ENCODE measurements around the gene CNOT6L.
"Not testable (repeated sequence)": the region's sequence is repeated elsewhere in the genome, so short reads cannot be mapped to it uniquely, and the experiment has no call there.

Gene CNOT6L

GRCh38 chr4:77818602-77819403 lies at the start of gene CNOT6L:
Gene CNOT6L (minus strand): TSS chr4:77819368. CDS start chr4:77819308, 60 bp downstream.
- no peak for FAIRE-seq

GRCh38 chr4:77865259-77865658 lies 46.1 kb upstream of the CNOT6L start:
- no peak for FAIRE-seq

GRCh38 chr4:77863341-77863740 lies 44.2 kb upstream of the CNOT6L start:
- FAIRE-seq: not testable (repeated sequence)

GRCh38 chr4:77862478-77863216 lies 43.5 kb upstream of the CNOT6L start, which contains the start of gene MRPL1:
Gene MRPL1 (plus strand): TSS chr4:77862830. CDS start chr4:77862849, 19 bp downstream.
- peak; percentile 97 for FAIRE-seq

- FAIRE-seq: no peak
Measured at GRCh38 chr4:77861495-77861894, 42.3 kb upstream of the CNOT6L start.

GRCh38 chr4:77859256-77859655 lies 40.1 kb upstream of the CNOT6L start:
- no peak for FAIRE-seq

GRCh38 chr4:77856152-77856551 lies 37.0 kb upstream of the CNOT6L start:
- no peak for FAIRE-seq

GRCh38 chr4:77854431-77855111 lies 35.4 kb upstream of the CNOT6L start:
- no peak for FAIRE-seq

- no peak for FAIRE-seq
Measured at GRCh38 chr4:77852892-77853495, 33.8 kb upstream of the CNOT6L start.

- FAIRE-seq: no peak
Measured at GRCh38 chr4:77849278-77849965, 30.3 kb upstream of the CNOT6L start.

- FAIRE-seq: no peak
Measured at GRCh38 chr4:77848508-77848907, 29.3 kb upstream of the CNOT6L start.

- no peak for FAIRE-seq
Measured at GRCh38 chr4:77845929-77846328, 26.8 kb upstream of the CNOT6L start.

- FAIRE-seq: no peak
Measured at GRCh38 chr4:77845400-77845799, 26.2 kb upstream of the CNOT6L start.

- no peak for FAIRE-seq
Measured at GRCh38 chr4:77844363-77844762, 25.2 kb upstream of the CNOT6L start.

GRCh38 chr4:77843628-77844027 lies 24.5 kb upstream of the CNOT6L start:
- FAIRE-seq: no peak

- FAIRE-seq: no peak
Measured at GRCh38 chr4:77834403-77834802, 15.2 kb upstream of the CNOT6L start.

GRCh38 chr4:77833126-77833724 lies 14.1 kb upstream of the CNOT6L start:
- FAIRE-seq: no peak

- no peak for FAIRE-seq
Measured at GRCh38 chr4:77827343-77827742, 8.2 kb upstream of the CNOT6L start.

- FAIRE-seq: no peak
Measured at GRCh38 chr4:77826275-77826674, 7.1 kb upstream of the CNOT6L start.

GRCh38 chr4:77821775-77822174 lies 2.6 kb upstream of the CNOT6L start:
- FAIRE-seq: no peak

GRCh38 chr4:77820649-77821561 lies 1.7 kb upstream of the CNOT6L start:
- FAIRE-seq: no peak

All from G401.6 (cell line).